ENCODE results near the gene TFPI. TPM values are rescaled to one million over a fixed set of nuclear protein-coding genes. Genes with fewer than 3 reads are reported as not detected.

TFPI gene
- total RNA-seq, 1 experiment from 2014 or later: 129 TPM

DNA sequence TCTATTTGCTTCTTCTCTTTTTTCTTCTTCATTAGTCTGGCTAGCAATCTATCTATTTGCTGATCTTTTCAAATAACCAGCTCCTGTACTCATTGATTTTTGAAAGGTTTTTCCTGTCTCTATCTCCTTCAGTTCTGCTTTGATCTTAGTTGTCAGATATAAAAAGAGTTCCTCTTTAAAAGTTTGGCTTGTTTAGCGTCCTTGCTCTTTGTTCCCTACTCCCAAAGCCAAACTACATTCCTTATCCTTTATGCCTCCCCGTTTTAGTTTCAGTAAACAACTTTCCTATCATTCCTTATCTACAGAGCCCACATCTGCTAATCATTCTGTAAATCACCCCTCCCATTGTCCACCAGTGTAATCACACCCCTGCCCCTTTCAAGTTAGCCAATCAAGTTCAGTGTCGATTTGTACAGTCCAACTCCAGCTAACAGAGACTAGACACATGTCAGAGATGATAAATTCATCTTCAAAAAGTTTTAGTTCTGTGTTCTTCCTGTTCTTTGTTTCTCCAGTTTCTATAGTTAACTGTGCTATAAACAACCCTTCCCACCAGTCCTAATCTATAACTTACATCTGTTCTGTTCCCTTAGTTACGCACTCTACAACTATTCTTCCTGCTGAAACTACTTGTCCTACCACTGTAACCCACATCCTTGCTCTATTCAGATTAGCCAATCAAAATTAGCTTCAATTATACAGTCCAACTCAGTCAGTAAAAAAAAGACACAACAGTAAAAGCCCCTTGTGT, 44.4 kb downstream of the TFPI start:
- TF ChIP-seq SIN3A (IDR thresholded peaks at IDR 0.05; ENCODE audit: borderline replicate concordance, insufficient read depth, low read depth, low read length): no peak
- TF ChIP-seq POLR2AphosphoS5 (IDR thresholded peaks at IDR 0.05; ENCODE audit: low read depth, low read length): no peak
- TF ChIP-seq, protein P1, sequence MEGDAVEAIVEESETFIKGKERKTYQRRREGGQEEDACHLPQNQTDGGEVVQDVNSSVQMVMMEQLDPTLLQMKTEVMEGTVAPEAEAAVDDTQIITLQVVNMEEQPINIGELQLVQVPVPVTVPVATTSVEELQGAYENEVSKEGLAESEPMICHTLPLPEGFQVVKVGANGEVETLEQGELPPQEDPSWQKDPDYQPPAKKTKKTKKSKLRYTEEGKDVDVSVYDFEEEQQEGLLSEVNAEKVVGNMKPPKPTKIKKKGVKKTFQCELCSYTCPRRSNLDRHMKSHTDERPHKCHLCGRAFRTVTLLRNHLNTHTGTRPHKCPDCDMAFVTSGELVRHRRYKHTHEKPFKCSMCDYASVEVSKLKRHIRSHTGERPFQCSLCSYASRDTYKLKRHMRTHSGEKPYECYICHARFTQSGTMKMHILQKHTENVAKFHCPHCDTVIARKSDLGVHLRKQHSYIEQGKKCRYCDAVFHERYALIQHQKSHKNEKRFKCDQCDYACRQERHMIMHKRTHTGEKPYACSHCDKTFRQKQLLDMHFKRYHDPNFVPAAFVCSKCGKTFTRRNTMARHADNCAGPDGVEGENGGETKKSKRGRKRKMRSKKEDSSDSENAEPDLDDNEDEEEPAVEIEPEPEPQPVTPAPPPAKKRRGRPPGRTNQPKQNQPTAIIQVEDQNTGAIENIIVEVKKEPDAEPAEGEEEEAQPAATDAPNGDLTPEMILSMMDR (IDR thresholded peaks at IDR 0.05): no peak
- no peak for TF ChIP-seq TCF7L2 (IDR thresholded peaks at IDR 0.05; ENCODE audit: low read depth, low read length)
- TF ChIP-seq, protein P2, sequence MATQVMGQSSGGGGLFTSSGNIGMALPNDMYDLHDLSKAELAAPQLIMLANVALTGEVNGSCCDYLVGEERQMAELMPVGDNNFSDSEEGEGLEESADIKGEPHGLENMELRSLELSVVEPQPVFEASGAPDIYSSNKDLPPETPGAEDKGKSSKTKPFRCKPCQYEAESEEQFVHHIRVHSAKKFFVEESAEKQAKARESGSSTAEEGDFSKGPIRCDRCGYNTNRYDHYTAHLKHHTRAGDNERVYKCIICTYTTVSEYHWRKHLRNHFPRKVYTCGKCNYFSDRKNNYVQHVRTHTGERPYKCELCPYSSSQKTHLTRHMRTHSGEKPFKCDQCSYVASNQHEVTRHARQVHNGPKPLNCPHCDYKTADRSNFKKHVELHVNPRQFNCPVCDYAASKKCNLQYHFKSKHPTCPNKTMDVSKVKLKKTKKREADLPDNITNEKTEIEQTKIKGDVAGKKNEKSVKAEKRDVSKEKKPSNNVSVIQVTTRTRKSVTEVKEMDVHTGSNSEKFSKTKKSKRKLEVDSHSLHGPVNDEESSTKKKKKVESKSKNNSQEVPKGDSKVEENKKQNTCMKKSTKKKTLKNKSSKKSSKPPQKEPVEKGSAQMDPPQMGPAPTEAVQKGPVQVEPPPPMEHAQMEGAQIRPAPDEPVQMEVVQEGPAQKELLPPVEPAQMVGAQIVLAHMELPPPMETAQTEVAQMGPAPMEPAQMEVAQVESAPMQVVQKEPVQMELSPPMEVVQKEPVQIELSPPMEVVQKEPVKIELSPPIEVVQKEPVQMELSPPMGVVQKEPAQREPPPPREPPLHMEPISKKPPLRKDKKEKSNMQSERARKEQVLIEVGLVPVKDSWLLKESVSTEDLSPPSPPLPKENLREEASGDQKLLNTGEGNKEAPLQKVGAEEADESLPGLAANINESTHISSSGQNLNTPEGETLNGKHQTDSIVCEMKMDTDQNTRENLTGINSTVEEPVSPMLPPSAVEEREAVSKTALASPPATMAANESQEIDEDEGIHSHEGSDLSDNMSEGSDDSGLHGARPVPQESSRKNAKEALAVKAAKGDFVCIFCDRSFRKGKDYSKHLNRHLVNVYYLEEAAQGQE (IDR thresholded peaks at IDR 0.05; ENCODE audit: insufficient read depth in 1 of 2, low read depth in 2 of 2, low read length in 1 of 2): no peak
- Histone ChIP-seq H3K36me3 (ENCODE audit: control insufficient read depth, insufficient read depth, low read length) (no peaks in the 10 kb centered on the region), H3K9me3 (ENCODE audit: control insufficient read depth, insufficient read depth, low read depth, low read length) (no peaks in the 10 kb centered on the region; the same call in 1 of the 2 replicates), H3K4me1 (ENCODE audit: control insufficient read depth, insufficient read depth, low read length) (0 out of 2 replicates have a peak, but pooled peaks cover 6% of the 10 kb centered on the region), H3K4me3 (ENCODE audit: low read depth in 2 of 2, low read length in 2 of 2) (no peak overlapping the region), H3K27ac (ENCODE audit: low read length) (peak overlapping the region; percentile 20; the same call in 1 of the 2 replicates), H3K27me3 (ENCODE audit: control insufficient read depth, insufficient read depth, low read length) (no peaks in the 10 kb centered on the region)
- ChIA-PET POLR2A (no interaction called here), CTCF (no interaction called here)
- BruUV-seq (replicated peaks): no TSS peak
- no peak for DNase-seq (ENCODE audit: low read depth, low spot score)
- intact Hi-C loops (cut with micrococcal nuclease; ENCODE audit: unreplicated experiment): no loop called here
- no peak for ATAC-seq
- in situ Hi-C loops (cut with HindIII; ENCODE audit: low pct_unique_long_range_greater_than_20kb, low sequenced_read_pairs): no loop called here

DNA sequence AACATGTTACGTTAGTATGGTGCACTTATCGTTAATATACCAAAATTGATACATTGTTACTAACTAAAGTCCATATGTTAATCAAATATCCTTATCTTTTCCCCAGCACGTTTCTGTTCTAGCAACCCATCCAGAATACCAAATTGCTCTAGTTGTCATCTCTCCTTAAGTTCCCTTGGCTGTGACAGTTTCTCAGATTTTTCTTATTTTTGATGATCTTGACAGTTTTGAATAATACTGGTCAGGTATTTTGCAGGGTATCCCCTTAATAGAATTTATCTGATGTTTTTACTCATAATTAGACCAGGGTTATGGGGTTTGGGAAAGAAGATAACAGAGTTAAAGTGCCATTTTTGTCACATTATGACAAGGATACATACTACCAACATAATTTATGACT, 47.8 kb downstream of the TFPI start:
- intact Hi-C loops (cut with micrococcal nuclease; ENCODE audit: unreplicated experiment): no loop called here
- TF ChIP-seq SIN3A (IDR thresholded peaks at IDR 0.05; ENCODE audit: borderline replicate concordance, insufficient read depth, low read depth, low read length): no peak
- TF ChIP-seq, protein P1 (IDR thresholded peaks at IDR 0.05): no peak
- TF ChIP-seq, protein P2 (IDR thresholded peaks at IDR 0.05; ENCODE audit: insufficient read depth in 1 of 2, low read depth in 2 of 2, low read length in 1 of 2): no peak
- TF ChIP-seq TCF7L2 (IDR thresholded peaks at IDR 0.05; ENCODE audit: low read depth, low read length): no peak
- no peak for TF ChIP-seq POLR2AphosphoS5 (IDR thresholded peaks at IDR 0.05; ENCODE audit: low read depth, low read length)
- ChIA-PET POLR2A (no interaction called here), CTCF (no interaction called here)
- no peak for ATAC-seq
- no peaks in the 10 kb centered on the region for H3K27me3 ChIP-seq (ENCODE audit: control insufficient read depth, insufficient read depth, low read length)
- H3K27ac ChIP-seq (ENCODE audit: low read length): peak overlapping the region; percentile 24; the same call in 1 of the 2 replicates
- no TSS peak for BruUV-seq (replicated peaks)
- no peaks in the 10 kb centered on the region for H3K36me3 ChIP-seq (ENCODE audit: control insufficient read depth, insufficient read depth, low read length)
- peaks cover 39% of the 10 kb centered on the region for H3K4me1 ChIP-seq (ENCODE audit: control insufficient read depth, insufficient read depth, low read length)
- no peak for DNase-seq (ENCODE audit: low read depth, low spot score)
- in situ Hi-C loops (cut with HindIII; ENCODE audit: low pct_unique_long_range_greater_than_20kb, low sequenced_read_pairs): no loop called here
- H3K4me3 ChIP-seq (ENCODE audit: low read depth in 2 of 2, low read length in 2 of 2): no peak overlapping the region
- no peaks in the 10 kb centered on the region for H3K9me3 ChIP-seq (ENCODE audit: control insufficient read depth, insufficient read depth, low read depth, low read length)

Measured in Panc1 (cell line).